HG03342 (cell line): ENCODE measurements around the gene ORAI1.
"Not testable (repeated sequence)": the region's sequence is repeated elsewhere in the genome, so short reads cannot be mapped to it uniquely, and the experiment has no call there.

Source experiments
- ATAC-seq: cut with Tn5 transposase; IDR thresholded peaks from one replicate; pipeline ENCODE4 v1.9.1; 2021; ENCODE audit warnings: mild to moderate bottlenecking, moderate library complexity; ENCODE audit not compliant: unreplicated experiment

Gene ORAI1

GRCh38 chr12:121626087-121626852 is at the start of gene ORAI1:
ORAI1 (plus strand) TSS chr12:121626530.
- ATAC-seq: peak; percentile 64

GRCh38 chr12:121576851-121577391 is 49.4 kb upstream of the ORAI1 start:
- no peak for ATAC-seq

DNA sequence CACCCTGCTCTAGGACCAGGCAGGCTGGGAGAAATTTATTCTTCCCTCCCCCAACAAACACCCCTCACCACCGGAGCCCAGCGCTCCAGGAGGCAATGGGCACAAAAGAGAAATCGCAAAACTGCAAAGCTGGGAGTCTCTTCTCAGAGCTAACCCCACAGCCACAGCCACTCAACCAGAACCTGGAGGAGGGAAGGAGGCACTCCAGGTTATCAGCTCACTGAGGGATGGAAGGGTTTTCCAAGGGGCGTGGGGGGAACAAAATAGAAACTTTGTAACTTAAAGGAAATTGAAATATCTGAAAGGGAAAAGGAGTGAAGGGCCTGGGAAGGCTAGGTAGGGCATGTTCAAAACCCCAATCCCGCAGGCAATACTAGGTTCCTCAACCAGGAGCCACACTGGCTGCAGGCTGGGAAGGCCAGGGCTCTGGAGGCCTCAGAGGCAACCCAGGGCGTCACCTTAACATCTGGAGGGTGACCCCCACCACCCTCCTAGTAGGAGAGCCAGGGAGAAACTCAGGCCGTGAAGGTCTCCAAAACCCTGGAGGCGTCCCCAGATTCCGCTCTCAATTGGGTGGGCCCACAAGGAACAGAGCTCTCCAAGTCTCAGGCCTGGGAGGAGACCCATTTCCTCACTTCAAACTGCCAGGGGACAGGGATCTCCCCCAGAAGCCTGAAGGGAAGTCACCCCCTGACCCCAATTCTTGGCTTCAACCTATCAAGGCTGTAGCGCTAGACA is 48.7 kb upstream of the ORAI1 start:
- no peak for ATAC-seq

GRCh38 chr12:121578230-121579189 is 47.8 kb upstream of the ORAI1 start:
- ATAC-seq: no peak

DNA sequence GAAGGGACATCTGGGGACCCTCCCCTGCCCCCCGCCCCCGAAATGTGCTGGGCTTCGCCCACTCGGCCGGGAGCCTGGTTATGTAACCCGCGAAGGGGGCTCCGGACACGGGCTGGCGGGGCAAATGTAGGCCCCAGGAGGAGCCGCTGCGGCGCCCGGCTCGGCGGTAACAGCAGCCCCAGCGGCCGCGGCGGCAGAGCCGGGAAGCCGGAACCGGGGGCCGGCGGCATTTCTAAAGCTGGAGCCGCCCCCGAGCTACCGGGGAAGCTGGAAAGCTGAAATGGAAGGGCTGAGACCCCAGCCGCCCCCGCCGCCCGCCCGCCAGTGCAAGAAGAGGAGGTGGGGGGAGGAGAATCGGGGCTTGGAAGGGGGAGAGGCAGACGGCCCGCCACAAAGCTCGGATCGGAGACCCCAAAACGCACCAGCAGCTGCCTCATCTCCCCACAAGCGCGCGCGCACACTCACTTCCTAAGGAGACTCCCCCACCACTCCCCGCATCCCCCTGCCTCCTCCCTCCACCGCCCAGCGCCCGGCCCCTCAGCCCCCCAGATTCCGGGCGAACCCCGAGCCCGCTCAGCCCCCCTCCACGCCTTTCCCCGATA is 47.0 kb upstream of the ORAI1 start:
- no peak for ATAC-seq

- ATAC-seq: no peak
These were observed 46.1 kb upstream of the ORAI1 start for GRCh38 chr12:121579981-121580868.

DNA sequence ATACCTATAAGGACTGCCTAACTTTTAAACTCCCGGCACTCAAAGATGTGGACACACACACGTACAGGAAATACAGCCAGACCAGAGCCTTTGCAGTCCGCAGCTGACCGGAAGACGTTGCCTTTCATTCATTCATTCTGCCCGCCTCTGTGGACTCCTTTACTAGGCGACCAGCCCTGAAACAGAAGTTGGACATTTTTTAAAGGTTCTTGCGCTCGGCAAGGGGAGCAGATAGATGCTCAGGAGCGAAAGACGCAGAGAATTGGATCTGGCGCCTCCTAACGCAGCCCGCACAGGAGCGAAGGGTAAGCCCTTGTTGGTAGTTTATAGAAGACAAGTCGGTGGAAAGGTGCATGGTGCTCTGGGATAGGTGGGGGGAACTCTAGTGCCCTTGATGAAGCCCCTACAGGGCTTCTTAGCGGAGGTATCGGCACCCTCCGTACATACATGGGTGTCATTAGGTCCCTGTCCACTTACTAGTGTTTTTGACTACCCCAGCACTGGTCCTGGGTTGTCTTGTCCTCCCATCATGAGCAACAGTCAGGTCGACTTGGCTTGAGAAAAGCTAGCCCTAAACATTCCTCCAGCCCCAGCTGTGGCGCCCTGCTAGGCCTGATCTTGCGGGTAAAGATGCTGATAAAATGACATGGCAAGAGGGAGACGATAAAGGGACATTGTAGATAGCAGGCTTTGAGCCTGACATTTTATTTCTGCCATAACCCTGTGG is 45.2 kb upstream of the ORAI1 start, which contains the start of gene KDM2B:
Gene KDM2B (minus strand): TSS at position 65 of the 727 bp plus-strand sequence. CDS start 112 bp downstream, outside the sequence.
- no peak for ATAC-seq

- no peak for ATAC-seq
These were observed 44.5 kb upstream of the ORAI1 start for GRCh38 chr12:121581686-121582429.

GRCh38 chr12:121582583-121583333 is 43.6 kb upstream of the ORAI1 start:
- no peak for ATAC-seq

DNA sequence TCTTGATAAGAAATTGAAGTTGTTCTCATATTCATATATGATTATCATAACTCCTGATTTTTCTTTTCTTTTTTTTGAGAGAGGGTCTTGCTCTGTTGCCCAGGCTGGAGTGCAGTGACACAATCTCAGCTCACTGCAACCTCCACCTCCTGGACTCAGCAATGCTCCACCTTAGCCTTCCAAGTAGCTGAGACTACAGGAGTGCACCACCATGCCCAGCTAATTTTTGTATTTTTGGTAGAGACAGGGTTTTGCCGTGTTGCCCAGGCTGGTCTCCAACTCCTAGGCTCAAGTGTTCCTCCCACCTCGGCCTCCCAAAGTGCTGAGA is 43.0 kb upstream of the ORAI1 start:
- ATAC-seq: not testable (repeated sequence)

GRCh38 chr12:121584885-121585284 is 41.4 kb upstream of the ORAI1 start:
- ATAC-seq: not testable (repeated sequence)

GRCh38 chr12:121590476-121591143 is 35.7 kb upstream of the ORAI1 start:
- ATAC-seq: peak; percentile 66

- ATAC-seq: no peak
These were observed 34.0 kb upstream of the ORAI1 start for GRCh38 chr12:121592320-121592719.

DNA sequence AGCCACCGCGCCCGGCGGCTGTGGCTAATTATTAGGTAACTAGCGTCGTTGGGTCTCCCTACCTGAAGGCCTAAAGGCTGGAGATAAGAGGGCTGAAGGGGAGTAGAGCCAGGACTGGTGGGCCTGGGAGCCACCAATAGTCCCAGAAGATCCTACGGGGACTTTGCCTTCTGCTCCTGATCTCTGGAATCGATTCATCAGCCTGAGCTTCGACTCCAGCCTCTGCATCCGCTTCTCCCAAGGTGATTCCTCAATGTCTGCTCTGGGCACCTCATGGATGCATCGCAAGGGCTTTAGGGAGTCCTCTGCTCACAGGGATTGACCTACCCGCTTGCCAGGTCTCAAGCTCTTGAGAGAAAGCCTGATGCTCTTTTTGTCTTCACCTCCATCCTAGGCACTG is 30.8 kb upstream of the ORAI1 start:
- no peak for ATAC-seq

DNA sequence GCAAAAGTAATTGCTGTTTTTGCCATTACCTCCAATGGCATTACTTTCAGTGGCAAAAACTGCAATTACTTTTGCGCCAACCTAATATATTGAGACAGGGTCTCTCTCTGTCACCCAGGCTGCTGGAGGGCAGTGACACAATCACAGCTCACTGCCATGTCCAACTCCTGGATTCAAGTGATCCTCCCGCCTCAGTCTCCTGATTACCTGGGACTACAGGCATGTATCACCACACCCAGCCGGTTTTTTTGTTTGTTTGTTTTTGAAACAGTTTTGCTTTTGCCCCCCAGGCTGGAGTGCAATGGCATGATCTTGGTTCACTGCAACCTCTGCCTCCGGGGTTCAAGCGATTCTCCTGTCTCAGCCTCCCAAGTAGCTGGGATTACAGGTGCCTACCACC is 29.8 kb upstream of the ORAI1 start:
- ATAC-seq: no peak

DNA sequence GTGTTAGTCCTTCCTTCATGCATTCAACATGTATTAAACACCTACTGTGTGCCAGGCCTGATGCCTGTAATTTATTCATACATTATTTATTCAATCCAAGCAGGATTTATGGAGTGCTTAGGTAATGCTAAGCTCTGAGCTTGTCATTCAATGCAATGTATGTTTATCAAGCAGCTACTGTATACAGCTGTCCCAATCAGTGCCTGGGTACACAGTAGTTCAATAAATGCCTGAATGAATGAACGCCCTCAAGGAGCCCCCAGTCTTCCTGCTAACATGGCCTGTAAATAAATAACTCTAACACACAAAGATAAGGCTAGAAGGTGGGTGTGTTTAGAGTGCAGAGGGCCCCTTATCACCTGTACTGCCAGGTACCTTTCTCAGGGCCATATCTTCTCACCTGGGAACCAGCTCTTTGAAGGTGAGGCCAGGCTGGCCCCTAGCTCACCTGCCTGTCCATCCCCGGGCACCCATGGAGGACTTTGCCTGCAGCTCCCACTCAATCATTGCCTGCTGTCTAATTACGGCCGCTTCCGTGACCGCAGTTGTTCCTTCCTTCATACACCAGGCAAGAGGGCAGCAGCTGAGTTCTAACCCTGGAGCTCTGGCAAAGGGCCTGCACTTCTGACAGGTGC is 25.5 kb upstream of the ORAI1 start:
- ATAC-seq: no peak
